H1 (cell line): ENCODE measurements around the gene NR1D2. TPM values are rescaled to one million over a fixed set of nuclear protein-coding genes. Genes with fewer than 3 reads are reported as not detected.

Experiments
- CTCF ChIA-PET: fragments of 300-600 bp; sonication (Branson Sonifier 250); formaldehyde crosslinking; loops from one replicate; lab custom pipeline; 2021; ENCODE audit not compliant: partially characterized antibody; lab: Charles Lee
- POLR2A ChIA-PET: fragments of 300-600 bp; sonication (Branson Sonifier 250); formaldehyde crosslinking; loops from one replicate; lab custom pipeline; 2021; ENCODE audit warnings: inconsistent platforms; ENCODE audit not compliant: partially characterized antibody; lab: Charles Lee
- DNase-seq, 2 experiments: peaks; one replicate each; pipeline versions ENCODE4 v3.0.0 to v3.0.0-alpha.2; 2010 to 2022; ENCODE audit warnings: low spot score in 2 of 2, low read depth in 1 of 2, mixed read lengths in 1 of 2
- FAIRE-seq: peaks from 2 replicates; lab custom pipeline; 2011; peaks lifted over from hg19 to GRCh38; lab: Jason Lieb, UNC
- H2AFZ ChIP-seq: 2 replicates; pipeline ENCODE4 v1.8.1; 2012; ENCODE audit warnings: low read length, inconsistent platforms
- H2AK5ac ChIP-seq: 2 replicates; pipeline ENCODE4 v1.6.1; 2013; ENCODE audit warnings: low read depth, low read length
- H2BK120ac ChIP-seq: replicated peaks from 2 replicates; pipeline ENCODE3; 2013; ENCODE audit warnings: low read depth, low read length, inconsistent platforms
- H2BK12ac ChIP-seq: 2 replicates; pipeline ENCODE4 v1.6.1; 2013; ENCODE audit warnings: low read depth, low read length
- H2BK15ac ChIP-seq: 2 replicates; pipeline ENCODE4 v1.6.1; 2013; ENCODE audit warnings: low read length
- H2BK20ac ChIP-seq: 2 replicates; pipeline ENCODE4 v1.6.1; 2013; ENCODE audit warnings: low read length
- H2BK5ac ChIP-seq: 2 replicates; pipeline ENCODE4 v1.6.1; 2013; ENCODE audit warnings: low read depth, low read length
- H3K14ac ChIP-seq: 2 replicates; pipeline ENCODE4 v1.6.1; 2013; ENCODE audit warnings: inconsistent platforms; ENCODE audit not compliant: insufficient read length
- H3K18ac ChIP-seq: 2 replicates; pipeline ENCODE4 v1.6.1; 2013; ENCODE audit warnings: low read length; ENCODE audit errors: extremely low read depth
- H3K23ac ChIP-seq: 2 replicates; pipeline ENCODE4 v1.6.1; 2013; ENCODE audit warnings: inconsistent platforms; ENCODE audit not compliant: insufficient read length
- H3K23me2 ChIP-seq: 2 replicates; pipeline ENCODE4 v1.6.1; 2013; ENCODE audit warnings: low read depth, low read length
- H3K27ac ChIP-seq: 2 replicates; pipeline ENCODE4 v1.6.1; 2011; ENCODE audit warnings: low read depth, low read length, inconsistent platforms
- H3K27me3 ChIP-seq, 4 experiments: replicated peaks in 1 of 4; 1 replicate in 1 of 4; 2 replicates in 3 of 4; pipeline versions ENCODE4 v1.6.1 to v1.8.1; 2011 to 2013; ENCODE audit warnings: low read length in 3 of 4, mild to moderate bottlenecking in 3 of 4, inconsistent platforms in 2 of 4, mixed read lengths in 2 of 4, moderate library complexity in 1 of 4; ENCODE audit not compliant: control insufficient read depth in 3 of 4, insufficient read depth in 3 of 4; ENCODE audit errors: extremely low read depth in 1 of 4
- H3K36me3 ChIP-seq, 4 experiments: 2 replicates each; pipeline versions ENCODE4 v1.6.1 to v1.8.1; 2011 to 2013; ENCODE audit warnings: mild to moderate bottlenecking in 4 of 4, low read length in 3 of 4, moderate library complexity in 2 of 4, control low read depth in 1 of 4, inconsistent platforms in 1 of 4; ENCODE audit not compliant: insufficient read depth in 4 of 4, control insufficient read depth in 2 of 4
- H3K4ac ChIP-seq: replicated peaks from 2 replicates; pipeline ENCODE3; 2013; ENCODE audit warnings: low read length, low read depth, mixed read lengths, inconsistent platforms; ENCODE audit not compliant: insufficient read length
- H3K4me1 ChIP-seq, 4 experiments: replicated peaks in 1 of 4; 1 replicate in 1 of 4; 2 replicates in 3 of 4; pipeline versions ENCODE4 v1.6.1 to v1.8.1; 2011 to 2013; ENCODE audit warnings: low read length in 3 of 4, inconsistent platforms in 2 of 4, mixed read lengths in 1 of 4; ENCODE audit not compliant: insufficient read depth in 4 of 4, control insufficient read depth in 3 of 4
- H3K4me2 ChIP-seq, 2 experiments: 2 replicates each; pipeline versions ENCODE4 v1.6.1 to v1.8.1; 2011 to 2013; ENCODE audit warnings: low read depth in 2 of 2, low read length in 2 of 2, control low read depth in 1 of 2, inconsistent platforms in 1 of 2, mild to moderate bottlenecking in 1 of 2; ENCODE audit not compliant: insufficient read depth in 1 of 2
- H3K4me3 ChIP-seq, 4 experiments: fragments of 200-600, 300-600 bp in 1 of 4; sonication (generic), shearing (Covaris generic), sonication (Bioruptor Twin) in 1 of 4; 2 replicates each; pipeline versions ENCODE4 v1.5.1 to v1.8.1; 2011 to 2016; ENCODE audit warnings: low read length in 4 of 4, low read depth in 3 of 4, control low read depth in 2 of 4, inconsistent platforms in 2 of 4, mild to moderate bottlenecking in 2 of 4, mixed read lengths in 1 of 4, moderate library complexity in 1 of 4; ENCODE audit not compliant: insufficient read depth in 2 of 4; ENCODE audit errors: extremely low read depth in 1 of 4
- H3K56ac ChIP-seq: replicated peaks from 2 replicates; pipeline ENCODE3; 2013; ENCODE audit warnings: low read depth, mild to moderate bottlenecking, mixed read lengths, low read length, inconsistent platforms; ENCODE audit not compliant: insufficient read length
- H3K79me1 ChIP-seq: 2 replicates; pipeline ENCODE4 v1.6.1; 2013; ENCODE audit warnings: low read depth, low read length, control low read depth
- H3K79me2 ChIP-seq, 2 experiments: 2 replicates each; pipeline versions ENCODE4 v1.6.1 to v1.8.1; 2012 to 2013; ENCODE audit warnings: low read length in 2 of 2, mild to moderate bottlenecking in 2 of 2, inconsistent platforms in 1 of 2; ENCODE audit not compliant: insufficient read depth in 2 of 2, control insufficient read depth in 1 of 2
- H3K9ac ChIP-seq, 4 experiments: replicated peaks in 1 of 4; 1 replicate in 1 of 4; 2 replicates in 3 of 4; pipeline versions ENCODE4 v1.6.1 to v1.8.1; 2011 to 2013; ENCODE audit warnings: low read depth in 3 of 4, low read length in 3 of 4, control low read depth in 2 of 4, mild to moderate bottlenecking in 2 of 4, moderate library complexity in 2 of 4, inconsistent platforms in 1 of 4; ENCODE audit errors: extremely low read depth in 1 of 4
- H3K9me3 ChIP-seq, 2 experiments: 2 replicates each; pipeline versions ENCODE4 v1.6.1 to v1.8.1; 2012 to 2013; ENCODE audit warnings: mild to moderate bottlenecking in 2 of 2, moderate library complexity in 2 of 2, control low read depth in 1 of 2, inconsistent platforms in 1 of 2, low read depth in 1 of 2, low read length in 1 of 2, mixed read lengths in 1 of 2; ENCODE audit not compliant: insufficient read depth in 2 of 2
- H4K20me1 ChIP-seq, 2 experiments: replicated peaks in 1 of 2; 2 replicates each; pipeline versions ENCODE3 to v1.8.1; 2011 to 2013; ENCODE audit warnings: inconsistent platforms in 2 of 2, low read length in 2 of 2, mild to moderate bottlenecking in 1 of 2; ENCODE audit not compliant: insufficient read depth in 2 of 2, control insufficient read depth in 1 of 2
- H4K5ac ChIP-seq: 2 replicates; pipeline ENCODE4 v1.6.1; 2013; ENCODE audit warnings: low read length, low read depth, mixed read lengths, inconsistent platforms; ENCODE audit not compliant: insufficient read length
- H4K8ac ChIP-seq: 2 replicates; pipeline ENCODE4 v1.8.0; 2013; ENCODE audit warnings: mild to moderate bottlenecking, moderate library complexity, low read length, inconsistent platforms; ENCODE audit not compliant: insufficient read depth; ENCODE audit errors: extremely low read depth
- H4K91ac ChIP-seq: replicated peaks from 2 replicates; pipeline ENCODE3; 2013; ENCODE audit warnings: low read length, mixed read lengths, inconsistent platforms; ENCODE audit not compliant: insufficient read length
- CHD2 ChIP-seq: IDR thresholded peaks from 2 replicates; pipeline ENCODE4 v1.6.1; 2012; ENCODE audit warnings: low read length, improper control_type of control experiment
- RAD21 ChIP-seq, 2 experiments: IDR thresholded peaks in 1 of 2; conservative IDR thresholded peaks in 1 of 2; 2 replicates each; pipeline ENCODE4 v1.6.1; 2011; ENCODE audit warnings: low read depth in 2 of 2, low read length in 2 of 2, improper control_type of control experiment in 1 of 2, inconsistent platforms in 1 of 2, mild to moderate bottlenecking in 1 of 2, moderate library complexity in 1 of 2
- RFX5 ChIP-seq: IDR thresholded peaks from 2 replicates; pipeline ENCODE4 v1.6.1; 2011; ENCODE audit warnings: low read depth, low read length, improper control_type of control experiment, borderline replicate concordance
- SUZ12 ChIP-seq: fragments of 200-600 bp; sonication (generic); IDR thresholded peaks from 2 replicates; pipeline ENCODE4 v1.6.1; 2012; ENCODE audit warnings: mild to moderate bottlenecking, inconsistent platforms, low read length, moderate library complexity, mixed read lengths
- TEAD4 ChIP-seq: IDR thresholded peaks from 2 replicates; pipeline ENCODE4 v1.6.1; 2012; ENCODE audit warnings: low read depth, low read length, inconsistent platforms, mixed read lengths
- WGBS, 2 experiments: shearing (Covaris generic) in 1 of 2; methylation state at CpG; one replicate each; pipeline versions ENCODE4 v1.1.6 to v1.1.7; 2013 to 2015; ENCODE audit warnings: low lambda C conversion rate in 2 of 2, mixed read lengths in 2 of 2, inconsistent platforms in 1 of 2, low coverage in 1 of 2, missing lambda C conversion rate in 1 of 2; ENCODE audit not compliant: insufficient replicate concordance in 2 of 2, insufficient coverage in 1 of 2, insufficient read length in 1 of 2; ENCODE audit errors: extremely low coverage in 1 of 2, missing lambda C conversion rate in 1 of 2; 5-methylcytosine and 5-hydroxymethylcytosine counted together
- polyA plus RNA-seq, 7 experiments: library from polyadenylated mRNA; depleted of rRNA in 3 of 7; stranded (reverse) in 5 of 7; unstranded in 2 of 7; fragments of >200 nt in 5 of 7; fragments of 200-250 nt in 2 of 7; gene quantifications; 1 replicate in 5 of 7; 2 replicates in 1 of 7; 4 replicates in 1 of 7; pipeline versions ENCODE4 v1.2.1 to v1.2.3, GENCODE V29; 2011 to 2013; ENCODE audit warnings: missing spikeins in 2 of 7, mixed read lengths in 2 of 7
- total RNA-seq: library from RNA; stranded (reverse); fragmentation: NEBNext Ultra II Directional; extraction: Animal tissue kit (Norgen Biotek cat#: 25700); gene quantifications from 2 replicates; pipeline ENCODE4 v1.2.1, GENCODE V29; 2021
- TF ChIP-seq, protein P1 (sequence below): IDR thresholded peaks from 2 replicates; pipeline ENCODE4 v1.6.1; 2011; ENCODE audit warnings: low read depth, mild to moderate bottlenecking, low read length; ENCODE audit not compliant: insufficient read depth
- TF ChIP-seq, protein P2 (sequence below), 3 experiments: IDR thresholded peaks; 1 replicate in 2 of 3; 2 replicates in 1 of 3; pipeline versions ENCODE4 v1.5.1 to v1.6.1; 2011; ENCODE audit warnings: low read length in 3 of 3, mild to moderate bottlenecking in 3 of 3, inconsistent platforms in 2 of 3, low read depth in 1 of 3, moderate library complexity in 1 of 3; ENCODE audit not compliant: insufficient read depth in 1 of 3; ENCODE audit errors: control extremely low read depth in 1 of 3

NR1D2 gene
- total and polyA plus RNA-seq, 2 of the 8 experiments (the other 6 are each of a cell fraction or from before 2014, with no cell fraction given), result 5.9 to 21.7 TPM

DNA sequence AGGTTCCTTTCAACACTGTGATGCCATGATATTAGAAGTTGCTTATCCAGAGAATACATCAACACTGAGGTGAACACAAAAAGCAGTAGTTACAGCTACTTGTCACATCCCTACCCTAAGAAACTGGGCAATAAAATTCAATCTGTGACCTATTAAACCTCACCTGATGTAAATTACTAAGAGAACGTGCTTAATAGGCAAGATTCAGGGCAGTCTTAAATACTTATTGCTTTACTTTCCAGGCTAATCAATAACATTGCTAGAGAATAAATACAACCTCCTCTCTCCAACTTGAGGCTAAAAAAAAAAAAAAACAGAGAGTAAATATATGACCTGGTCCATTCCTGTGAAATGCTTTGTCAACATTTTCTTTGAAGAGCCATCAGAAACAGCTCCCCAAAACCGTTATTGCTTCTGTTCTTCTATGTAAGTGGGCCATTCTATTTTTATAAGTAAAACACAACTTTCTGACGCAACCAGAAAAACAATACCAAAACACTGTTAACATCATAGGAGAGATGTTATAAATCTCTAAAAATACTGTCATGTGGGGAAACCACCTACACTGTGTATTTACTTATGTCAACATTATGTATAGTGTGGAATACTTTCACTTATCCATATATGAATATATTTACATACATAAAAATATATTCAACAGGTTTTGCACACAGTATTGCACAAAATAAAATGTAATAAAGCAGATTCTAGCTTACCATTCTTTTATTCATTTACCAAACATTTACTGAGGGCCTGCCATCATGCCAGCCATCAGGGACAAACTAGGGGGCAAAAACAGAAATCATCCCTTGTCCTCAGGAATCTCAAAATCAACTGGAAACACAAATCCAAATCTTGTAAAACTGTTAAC is 31.0 kb upstream of the NR1D2 start:
- peaks cover 9% of the 10 kb centered on the region in 2 experiments for H4K20me1 ChIP-seq
- H3K4me1 ChIP-seq, result peaks cover 5 to 8% (median 5%) of the 10 kb centered on the region in 4 experiments; a peak in 5 of 7 replicates
- 83% methylated on average over 3 of the region's 3 CpGs; no CpG with 5 or more reads in 1 of the 2 experiments for WGBS, 2 experiments
- H4K91ac ChIP-seq, result no peak overlapping the region
- H3K23ac ChIP-seq, result no peak overlapping the region
- peaks cover 0 to 58% of the 10 kb centered on the region in 2 experiments; a peak in 3 of 4 replicates for H3K79me2 ChIP-seq
- H2BK5ac ChIP-seq, result no peak overlapping the region
- H3K27me3 ChIP-seq, result no peaks in the 10 kb centered on the region; a peak in 1 of 7 replicates
- H3K36me3 ChIP-seq, result peaks cover 11 to 30% (median 18%) of the 10 kb centered on the region in 4 experiments; a peak in 7 of 8 replicates
- no peak overlapping the region for H2BK120ac ChIP-seq
- CTCF ChIA-PET, result interaction anchor here (0.9 kb wide), 1 partner anchor 26 kb away, joined by 3 read pairs; no protein-coding TSS in a partner anchor
- no peak overlapping the region for H3K4me3 ChIP-seq
- H2BK12ac ChIP-seq, result no peak overlapping the region
- H3K79me1 ChIP-seq, result no peaks in the 10 kb centered on the region
- no peak overlapping the region for H3K27ac ChIP-seq
- FAIRE-seq, result no peak
- no peak overlapping the region for H2BK20ac ChIP-seq
- peaks cover 17% of the 10 kb centered on the region for H3K23me2 ChIP-seq
- no peak overlapping the region for H2AFZ ChIP-seq
- POLR2A ChIA-PET, result interaction anchor here (1.0 kb wide), 1 partner anchor 11 kb away, joined by 3 read pairs; no protein-coding TSS in a partner anchor
- H3K4me2 ChIP-seq, result no peak overlapping the region; a peak in 1 of 4 replicates
- H2AK5ac ChIP-seq, result no peak overlapping the region
- no peak overlapping the region for H4K8ac ChIP-seq
- H3K56ac ChIP-seq, result no peak overlapping the region
- no peak overlapping the region for H3K14ac ChIP-seq
- no peak overlapping the region for H3K4ac ChIP-seq
- no peak for DNase-seq
- H4K5ac ChIP-seq, result no peak overlapping the region
- H3K9ac ChIP-seq, result no peak overlapping the region
- no peak overlapping the region for H3K18ac ChIP-seq
- H3K9me3 ChIP-seq, result no peaks in the 10 kb centered on the region
- no peak overlapping the region for H2BK15ac ChIP-seq
- TF ChIP-seq, protein P1, sequence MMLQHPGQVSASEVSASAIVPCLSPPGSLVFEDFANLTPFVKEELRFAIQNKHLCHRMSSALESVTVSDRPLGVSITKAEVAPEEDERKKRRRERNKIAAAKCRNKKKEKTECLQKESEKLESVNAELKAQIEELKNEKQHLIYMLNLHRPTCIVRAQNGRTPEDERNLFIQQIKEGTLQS, result no peak
- TF ChIP-seq RAD21 (IDR thresholded peaks at IDR 0.05 in 1 of 2, conservative IDR thresholded peaks at IDR 0.05 in 1 of 2; ENCODE audit: low read depth in 2 of 2, low read length in 2 of 2), result no peak
- TF ChIP-seq, protein P2, sequence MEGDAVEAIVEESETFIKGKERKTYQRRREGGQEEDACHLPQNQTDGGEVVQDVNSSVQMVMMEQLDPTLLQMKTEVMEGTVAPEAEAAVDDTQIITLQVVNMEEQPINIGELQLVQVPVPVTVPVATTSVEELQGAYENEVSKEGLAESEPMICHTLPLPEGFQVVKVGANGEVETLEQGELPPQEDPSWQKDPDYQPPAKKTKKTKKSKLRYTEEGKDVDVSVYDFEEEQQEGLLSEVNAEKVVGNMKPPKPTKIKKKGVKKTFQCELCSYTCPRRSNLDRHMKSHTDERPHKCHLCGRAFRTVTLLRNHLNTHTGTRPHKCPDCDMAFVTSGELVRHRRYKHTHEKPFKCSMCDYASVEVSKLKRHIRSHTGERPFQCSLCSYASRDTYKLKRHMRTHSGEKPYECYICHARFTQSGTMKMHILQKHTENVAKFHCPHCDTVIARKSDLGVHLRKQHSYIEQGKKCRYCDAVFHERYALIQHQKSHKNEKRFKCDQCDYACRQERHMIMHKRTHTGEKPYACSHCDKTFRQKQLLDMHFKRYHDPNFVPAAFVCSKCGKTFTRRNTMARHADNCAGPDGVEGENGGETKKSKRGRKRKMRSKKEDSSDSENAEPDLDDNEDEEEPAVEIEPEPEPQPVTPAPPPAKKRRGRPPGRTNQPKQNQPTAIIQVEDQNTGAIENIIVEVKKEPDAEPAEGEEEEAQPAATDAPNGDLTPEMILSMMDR (IDR thresholded peaks at IDR 0.05; ENCODE audit: control extremely low read depth in 1 of 3, insufficient read depth in 1 of 3, low read depth in 1 of 3, low read length in 3 of 3), result no peak
- no peak for TF ChIP-seq CHD2
- no peak for TF ChIP-seq RFX5
- no peak for TF ChIP-seq TEAD4
- no peak for TF ChIP-seq SUZ12
